ENCODE data around the gene WDR59. TPM values are rescaled to one million over a fixed set of nuclear protein-coding genes. Genes with fewer than 3 reads are reported as not detected.
A peak's percentile ranks its signal among the peaks of the same experiment; 100 is the strongest.

Gene WDR59
- total RNA-seq, 4 donors from 2014 or later, result 26.0 to 59.4 (median 48.4) TPM

DNA sequence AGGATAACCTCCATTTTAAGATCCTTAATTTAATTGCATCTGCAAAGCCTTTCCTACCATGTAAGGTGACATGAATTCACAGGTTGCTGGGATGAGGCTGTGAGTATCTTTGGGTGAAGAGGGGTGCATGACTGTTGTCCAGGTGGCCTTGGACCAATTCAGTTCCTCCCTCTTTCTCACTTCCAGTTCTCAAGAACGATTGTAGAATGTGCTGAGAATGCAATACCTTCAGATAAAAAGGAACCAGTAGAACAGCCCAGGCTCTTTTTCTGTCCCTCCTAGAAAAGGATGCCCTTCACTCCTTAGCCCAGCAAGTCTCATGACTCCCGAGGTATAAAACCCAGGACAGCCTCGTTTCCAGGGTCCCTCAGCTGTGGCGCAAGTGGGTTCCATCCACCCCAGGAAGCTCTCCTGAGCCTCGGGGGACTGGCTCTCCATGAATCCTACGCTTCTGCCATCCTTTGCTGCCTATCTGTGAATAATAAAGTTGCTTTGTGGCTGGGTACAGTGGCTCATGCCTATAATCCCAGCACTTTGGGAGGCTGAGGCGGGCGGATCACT lies 148.7 kb downstream of the WDR59 start:
- intact Hi-C loops (cut with DNase I; ENCODE audit: low total_unique reads), result no loop called here
- TF ChIP-seq, protein P1, sequence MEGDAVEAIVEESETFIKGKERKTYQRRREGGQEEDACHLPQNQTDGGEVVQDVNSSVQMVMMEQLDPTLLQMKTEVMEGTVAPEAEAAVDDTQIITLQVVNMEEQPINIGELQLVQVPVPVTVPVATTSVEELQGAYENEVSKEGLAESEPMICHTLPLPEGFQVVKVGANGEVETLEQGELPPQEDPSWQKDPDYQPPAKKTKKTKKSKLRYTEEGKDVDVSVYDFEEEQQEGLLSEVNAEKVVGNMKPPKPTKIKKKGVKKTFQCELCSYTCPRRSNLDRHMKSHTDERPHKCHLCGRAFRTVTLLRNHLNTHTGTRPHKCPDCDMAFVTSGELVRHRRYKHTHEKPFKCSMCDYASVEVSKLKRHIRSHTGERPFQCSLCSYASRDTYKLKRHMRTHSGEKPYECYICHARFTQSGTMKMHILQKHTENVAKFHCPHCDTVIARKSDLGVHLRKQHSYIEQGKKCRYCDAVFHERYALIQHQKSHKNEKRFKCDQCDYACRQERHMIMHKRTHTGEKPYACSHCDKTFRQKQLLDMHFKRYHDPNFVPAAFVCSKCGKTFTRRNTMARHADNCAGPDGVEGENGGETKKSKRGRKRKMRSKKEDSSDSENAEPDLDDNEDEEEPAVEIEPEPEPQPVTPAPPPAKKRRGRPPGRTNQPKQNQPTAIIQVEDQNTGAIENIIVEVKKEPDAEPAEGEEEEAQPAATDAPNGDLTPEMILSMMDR (IDR thresholded peaks at IDR 0.05), result no peak
- no peak for TF ChIP-seq POLR2A (IDR thresholded peaks at IDR 0.05)
- no peak overlapping the region for H3K4me3 ChIP-seq (ENCODE audit: low read depth, poor library complexity, severe bottlenecking)
- 79% methylated on average over 8 of the region's 8 CpGs for WGBS, 2 donors
- DNase-seq (ENCODE audit: low spot score in 2 of 2), result peak in 1 of 2 donors; percentile 23

DNA sequence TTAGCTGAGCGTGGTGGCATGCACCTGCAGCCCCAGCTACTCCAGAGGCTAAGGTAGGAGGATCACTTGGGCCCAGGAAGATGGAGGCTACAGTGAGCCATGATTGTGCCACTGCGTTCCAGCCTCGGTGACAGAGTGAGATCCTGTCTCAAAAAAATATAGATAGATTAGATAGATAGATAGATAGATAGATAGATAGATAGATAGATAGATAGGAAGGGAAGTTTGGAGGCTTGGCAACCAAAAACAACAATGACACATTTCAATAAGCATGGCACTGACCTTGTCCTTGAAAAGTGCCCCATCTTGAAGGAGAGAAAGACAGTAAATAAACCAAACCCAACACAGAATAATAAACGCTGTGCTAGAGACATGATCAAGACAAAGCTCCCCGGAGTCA lies 152.7 kb downstream of the WDR59 start:
- intact Hi-C loops (cut with DNase I; ENCODE audit: low total_unique reads), result no loop called here
- 45 to 51% methylated on average over 5 of the region's 5 CpGs for WGBS, 2 donors
- TF ChIP-seq POLR2A (IDR thresholded peaks at IDR 0.05), result no peak
- TF ChIP-seq, protein P1 (IDR thresholded peaks at IDR 0.05), result no peak
- no peak for DNase-seq (ENCODE audit: low spot score in 2 of 2)
- H3K4me3 ChIP-seq (ENCODE audit: low read depth, poor library complexity, severe bottlenecking), result no peak overlapping the region

DNA sequence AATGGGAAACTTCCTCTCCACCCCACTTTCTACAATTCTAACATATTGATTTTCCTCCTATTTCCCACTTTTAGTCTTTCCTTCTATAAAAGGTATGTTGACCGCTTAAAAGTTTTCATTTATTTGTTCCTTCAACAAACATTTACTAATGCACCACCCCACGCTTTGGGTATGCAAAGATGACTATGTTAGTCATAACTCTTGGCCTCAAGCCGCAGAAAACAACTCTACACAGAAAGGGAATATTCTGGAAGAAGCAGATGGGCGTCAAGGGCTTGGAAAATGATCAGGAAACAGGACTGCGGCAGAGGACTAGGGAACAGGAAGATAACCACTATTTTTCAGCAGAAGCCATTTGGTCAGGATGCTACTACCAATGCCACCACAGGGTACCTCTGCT lies 153.5 kb downstream of the WDR59 start:
- intact Hi-C loops (cut with DNase I; ENCODE audit: low total_unique reads), result no loop called here
- no peak for DNase-seq (ENCODE audit: low spot score in 2 of 2)
- TF ChIP-seq, protein P1 (IDR thresholded peaks at IDR 0.05), result no peak
- TF ChIP-seq POLR2A (IDR thresholded peaks at IDR 0.05), result no peak
- WGBS, 2 donors, result 45 to 48% methylated on average over 5 of the region's 5 CpGs
- H3K4me3 ChIP-seq (ENCODE audit: low read depth, poor library complexity, severe bottlenecking), result no peak overlapping the region

DNA sequence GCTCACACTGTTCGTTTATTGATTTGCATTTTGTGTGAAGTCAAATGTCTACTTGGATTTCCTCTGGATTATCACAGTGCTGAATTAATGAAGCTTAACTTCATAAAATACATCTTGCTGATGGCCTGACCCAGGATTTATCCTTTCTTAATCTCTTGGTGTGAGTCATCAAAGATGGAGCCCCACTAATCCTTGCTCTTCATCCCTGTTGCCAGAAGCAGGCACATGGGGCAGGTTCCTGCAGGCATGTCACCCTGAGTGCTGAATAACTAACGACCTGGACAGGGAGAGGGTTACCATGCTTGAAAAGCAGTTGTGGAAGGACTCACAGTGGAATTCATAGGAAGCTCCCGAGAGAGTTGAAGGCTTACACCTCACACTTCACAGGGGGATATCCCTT lies 154.3 kb downstream of the WDR59 start:
- DNase-seq (ENCODE audit: low spot score in 2 of 2), result no peak
- H3K4me3 ChIP-seq (ENCODE audit: low read depth, poor library complexity, severe bottlenecking), result no peak overlapping the region
- intact Hi-C loops (cut with DNase I; ENCODE audit: low total_unique reads), result no loop called here
- TF ChIP-seq POLR2A (IDR thresholded peaks at IDR 0.05), result no peak
- TF ChIP-seq, protein P1 (IDR thresholded peaks at IDR 0.05), result no peak
- WGBS, 2 donors, result 42 to 43% methylated on average over 3 of the region's 3 CpGs

DNA sequence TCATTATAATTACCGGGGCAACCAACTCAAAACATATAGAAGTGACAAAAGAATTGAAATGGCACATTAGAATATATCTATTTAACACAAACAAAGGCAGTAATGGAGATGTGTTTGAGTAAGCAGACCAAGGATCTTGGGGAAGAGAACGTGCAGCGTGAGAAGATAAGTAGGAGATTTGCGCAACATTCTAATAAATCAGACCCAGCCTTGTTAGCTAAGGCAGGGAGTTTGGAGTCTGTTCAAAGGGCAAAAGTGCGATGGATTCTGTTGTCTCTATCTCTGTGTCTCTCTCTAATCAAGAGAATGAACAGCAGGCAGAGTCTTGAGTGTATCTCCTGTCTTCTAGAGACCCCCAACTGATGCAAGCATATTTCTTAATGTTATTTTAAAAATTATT lies 155.3 kb downstream of the WDR59 start:
- DNase-seq (ENCODE audit: low spot score in 2 of 2), result no peak
- TF ChIP-seq POLR2A (IDR thresholded peaks at IDR 0.05), result no peak
- TF ChIP-seq, protein P1 (IDR thresholded peaks at IDR 0.05), result no peak
- WGBS, 2 donors, result 59 to 67% methylated on average over 5 of the region's 5 CpGs
- H3K4me3 ChIP-seq (ENCODE audit: low read depth, poor library complexity, severe bottlenecking), result no peak overlapping the region
- intact Hi-C loops (cut with DNase I; ENCODE audit: low total_unique reads), result no loop called here

DNA sequence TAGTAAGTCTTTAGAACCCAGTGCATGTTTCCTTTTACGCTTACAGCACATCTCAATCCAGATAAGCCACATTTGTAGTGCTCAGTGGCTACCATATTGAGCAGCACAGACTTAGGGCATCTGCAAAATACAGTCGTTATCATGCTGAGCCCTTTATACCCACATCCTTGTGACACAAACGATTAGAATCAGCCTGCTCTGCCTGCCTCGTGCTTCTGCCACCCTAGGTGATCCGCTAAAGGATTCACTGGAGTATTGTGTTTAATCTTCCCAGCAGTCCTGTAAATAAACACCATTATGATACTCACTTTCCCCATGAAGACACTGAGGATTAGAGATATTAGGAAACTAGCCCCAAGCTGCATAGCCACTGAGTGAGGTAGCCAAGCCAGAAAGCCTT lies 159.0 kb downstream of the WDR59 start:
- H3K4me3 ChIP-seq (ENCODE audit: low read depth, poor library complexity, severe bottlenecking), result no peak overlapping the region
- intact Hi-C loops (cut with DNase I; ENCODE audit: low total_unique reads), result no loop called here
- TF ChIP-seq, protein P1 (IDR thresholded peaks at IDR 0.05), result no peak
- TF ChIP-seq POLR2A (IDR thresholded peaks at IDR 0.05), result no peak
- DNase-seq (ENCODE audit: low spot score in 2 of 2), result no peak
- WGBS, 2 donors, result 51 to 53% methylated on average over 5 of the region's 5 CpGs
